SIG-M5 (cell line): ENCODE results near the gene GABRR2.

Experiments
- DNase-seq: peaks from one replicate; lab custom pipeline; 2025; lab: John Stamatoyannopoulos, UW

GABRR2 gene

DNA sequence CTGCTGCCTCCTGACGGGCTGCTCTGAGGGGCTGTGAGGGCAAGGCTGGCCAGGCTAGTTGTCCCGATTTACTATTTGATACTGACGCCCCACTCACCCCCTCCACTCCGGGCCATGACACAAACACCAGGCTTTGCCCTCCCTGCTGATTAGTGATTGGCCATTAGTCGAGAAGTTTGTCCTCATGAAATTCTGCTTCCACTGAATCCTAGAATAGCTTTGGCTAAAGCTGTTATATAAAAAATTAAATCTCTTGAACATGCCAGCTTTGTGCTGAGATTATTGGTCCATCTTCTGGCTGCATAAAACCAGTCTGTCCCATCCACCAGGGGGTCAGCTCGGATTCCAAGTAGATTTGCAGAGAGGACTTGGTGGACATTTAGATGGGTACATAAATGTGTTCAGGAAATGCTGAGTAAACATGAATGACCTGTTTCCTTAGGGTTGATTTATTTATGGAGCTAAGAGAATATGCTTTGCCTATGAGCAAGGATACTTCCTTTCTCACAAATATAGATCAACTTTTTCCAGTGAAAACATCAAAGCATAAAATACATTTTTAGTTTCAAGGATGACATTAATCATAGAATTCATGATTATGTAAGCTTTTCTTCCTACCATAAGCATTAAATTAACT lies at the start of gene GABRR2:
TSS of gene GABRR2 (minus strand) at position 51 of the 637 bp plus-strand sequence. CDS start 134 bp downstream, outside the sequence.
- DNase-seq, result no peak

DNA sequence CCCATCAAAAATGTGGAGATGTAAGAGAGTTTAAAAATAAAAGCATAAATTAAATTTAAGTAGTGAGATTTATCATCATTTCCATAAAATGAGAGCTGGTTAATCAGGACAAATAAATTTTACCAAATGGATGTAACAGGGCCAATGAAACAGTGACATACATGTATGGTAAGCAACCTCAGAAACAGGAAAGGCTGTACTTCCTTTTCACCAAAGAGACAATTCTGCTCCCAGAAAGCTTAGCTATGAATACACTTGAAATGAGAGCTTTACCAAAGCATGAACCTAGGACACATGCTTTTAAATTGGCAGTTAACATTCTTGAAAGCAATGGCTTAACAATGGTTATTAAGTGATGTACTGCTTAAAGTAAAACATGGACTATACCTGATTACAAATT lies 49.5 kb upstream of the GABRR2 start:
- no peak for DNase-seq

DNA sequence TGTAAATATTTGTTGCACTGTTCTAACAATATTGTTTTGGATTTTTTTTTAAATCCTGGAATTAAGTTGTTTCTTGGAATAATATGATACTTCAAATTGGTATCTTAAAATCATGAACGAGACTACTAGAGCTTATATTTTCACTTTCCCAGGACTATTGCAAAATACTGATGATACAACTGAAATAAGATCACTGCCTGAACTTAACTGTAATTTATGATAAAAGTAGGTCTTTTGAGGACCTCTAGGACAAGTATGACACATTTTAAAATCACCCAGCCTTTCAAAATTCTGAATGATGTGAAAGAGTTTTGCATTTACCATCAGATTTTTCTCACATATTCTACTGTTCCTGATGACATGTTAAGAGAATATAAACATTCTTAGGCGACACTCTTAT lies 46.1 kb upstream of the GABRR2 start:
- no peak for DNase-seq

DNA sequence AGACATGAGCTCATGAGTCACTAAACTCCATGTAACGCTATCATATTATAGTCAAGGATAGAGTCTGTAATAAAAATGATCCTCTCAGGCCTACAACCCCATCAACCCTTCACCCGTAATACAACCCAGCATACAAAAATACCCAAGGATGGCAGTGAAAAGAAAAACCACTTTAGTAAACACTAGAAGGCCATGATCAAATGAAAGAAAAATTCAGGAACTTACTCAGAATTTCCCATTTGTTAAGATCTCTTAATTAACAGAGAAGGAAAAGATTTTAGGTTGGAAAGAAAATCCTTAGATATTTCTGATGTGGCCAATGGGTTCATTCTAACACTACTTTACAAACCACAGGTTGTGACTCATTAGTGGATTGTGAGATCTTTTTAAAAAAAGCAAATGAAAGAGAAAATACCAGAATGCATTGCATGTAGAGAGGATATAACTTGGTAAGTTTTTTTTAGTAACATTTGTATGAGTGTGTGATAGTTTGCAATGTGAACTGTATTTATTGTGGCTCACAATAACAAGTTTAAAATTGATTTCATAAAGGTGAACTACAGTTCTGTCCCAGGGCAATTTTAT lies 45.4 kb upstream of the GABRR2 start:
- DNase-seq, result no peak

DNA sequence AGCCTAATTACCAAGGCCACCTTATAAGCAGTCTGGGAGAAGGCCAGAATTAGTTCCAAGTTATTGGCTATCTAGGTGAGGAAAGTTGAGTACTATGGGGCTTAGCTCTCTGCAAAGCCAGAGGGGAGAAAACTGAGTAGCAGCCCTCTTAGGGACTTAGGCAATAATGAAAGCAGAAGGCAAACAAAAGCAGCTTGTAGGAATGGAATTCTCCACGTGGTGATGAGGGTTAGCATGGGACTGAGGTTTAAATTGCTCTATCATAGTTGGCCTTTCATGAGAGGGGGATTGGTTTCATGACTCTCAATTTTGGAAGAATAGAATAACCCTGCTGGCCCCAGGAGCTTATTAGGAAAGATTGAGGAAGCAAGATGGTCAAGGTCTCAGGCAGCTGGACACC lies 44.5 kb upstream of the GABRR2 start:
- DNase-seq, result no peak

DNA sequence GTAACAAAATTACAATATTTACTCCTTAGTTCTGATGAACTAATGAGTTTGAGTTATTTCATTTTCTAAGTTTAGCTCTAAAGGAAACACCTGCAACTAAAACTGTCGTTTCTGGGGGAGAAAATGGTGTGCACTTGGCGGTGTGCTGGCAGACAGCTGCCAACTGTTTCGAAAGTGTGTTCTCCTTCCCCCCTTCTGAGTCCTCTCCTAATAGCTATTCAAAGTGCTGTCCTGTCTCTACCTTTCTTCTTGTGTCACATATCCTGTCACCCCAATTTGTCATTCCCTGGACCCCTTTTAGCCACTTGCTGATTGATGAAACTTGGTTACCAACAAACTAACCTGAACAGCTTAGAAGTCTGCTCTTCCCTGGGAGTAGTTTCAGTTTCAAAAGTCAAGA lies 42.3 kb upstream of the GABRR2 start:
- DNase-seq, result no peak

- no peak for DNase-seq
Measured at GRCh38 chr6:89356642-89357170, 41.6 kb upstream of the GABRR2 start.

GRCh38 chr6:89355511-89356194 lies 40.6 kb upstream of the GABRR2 start:
- no peak for DNase-seq

DNA sequence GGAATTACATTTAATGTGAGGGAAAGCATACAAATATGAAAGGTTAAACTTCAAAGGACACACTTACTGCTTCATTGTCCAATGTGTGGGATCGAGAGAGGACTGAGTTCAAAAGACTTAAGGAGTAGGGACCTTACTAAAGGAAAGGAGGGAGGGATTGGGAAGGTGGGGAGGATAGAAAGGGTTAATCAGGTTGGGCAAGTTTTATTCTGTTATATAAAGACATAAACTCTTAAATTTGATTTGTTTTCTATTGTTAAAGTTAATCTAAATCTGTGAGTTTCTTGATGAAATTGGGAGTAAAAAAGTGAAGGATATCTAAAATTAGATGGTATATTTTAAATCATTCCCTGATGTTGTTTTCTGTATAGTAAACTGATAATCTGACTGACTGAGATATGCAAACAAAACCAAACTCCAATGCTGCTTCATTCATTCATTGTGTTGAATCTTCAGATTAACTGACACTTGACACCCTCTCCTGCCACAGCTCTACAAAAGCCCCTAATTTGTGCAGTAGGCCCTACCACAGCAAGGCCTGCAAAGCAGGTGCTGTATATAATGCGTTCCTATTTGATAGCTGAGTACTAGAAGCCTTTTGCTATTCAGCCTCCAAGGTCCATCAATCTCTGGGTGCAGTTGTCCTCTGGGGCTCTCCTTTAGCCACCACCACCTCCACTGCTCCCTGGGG lies 38.7 kb upstream of the GABRR2 start:
- DNase-seq, result no peak

DNA sequence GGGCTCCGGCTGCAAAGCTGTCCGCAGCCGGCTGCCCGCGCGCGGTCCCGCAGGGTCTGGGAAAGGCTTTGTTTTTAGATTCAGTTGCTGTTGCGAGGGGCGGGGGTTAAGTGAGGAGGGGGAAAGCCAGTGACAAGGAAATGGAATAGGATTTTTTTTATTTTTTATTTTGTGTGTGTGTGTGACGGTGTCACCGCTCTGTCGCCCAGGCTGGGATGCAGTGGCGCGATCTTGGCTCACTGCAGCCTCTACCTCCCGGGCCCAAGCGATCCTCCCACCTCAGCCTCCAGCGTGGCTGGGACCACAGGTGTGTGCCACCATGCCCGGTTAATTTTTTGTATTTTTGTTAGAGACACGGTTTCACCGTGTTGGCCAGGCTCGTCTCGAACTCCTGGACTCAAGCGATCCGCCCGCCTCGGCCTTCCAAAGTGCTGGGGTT lies 38.0 kb upstream of the GABRR2 start:
- no peak for DNase-seq

- no peak for DNase-seq
Measured at GRCh38 chr6:89352278-89353117, 37.4 kb upstream of the GABRR2 start, which contains the start of gene UBE2J1. UBE2J1 (minus strand) TSS chr6:89352722; CDS start chr6:89352569, 153 bp downstream.

DNA sequence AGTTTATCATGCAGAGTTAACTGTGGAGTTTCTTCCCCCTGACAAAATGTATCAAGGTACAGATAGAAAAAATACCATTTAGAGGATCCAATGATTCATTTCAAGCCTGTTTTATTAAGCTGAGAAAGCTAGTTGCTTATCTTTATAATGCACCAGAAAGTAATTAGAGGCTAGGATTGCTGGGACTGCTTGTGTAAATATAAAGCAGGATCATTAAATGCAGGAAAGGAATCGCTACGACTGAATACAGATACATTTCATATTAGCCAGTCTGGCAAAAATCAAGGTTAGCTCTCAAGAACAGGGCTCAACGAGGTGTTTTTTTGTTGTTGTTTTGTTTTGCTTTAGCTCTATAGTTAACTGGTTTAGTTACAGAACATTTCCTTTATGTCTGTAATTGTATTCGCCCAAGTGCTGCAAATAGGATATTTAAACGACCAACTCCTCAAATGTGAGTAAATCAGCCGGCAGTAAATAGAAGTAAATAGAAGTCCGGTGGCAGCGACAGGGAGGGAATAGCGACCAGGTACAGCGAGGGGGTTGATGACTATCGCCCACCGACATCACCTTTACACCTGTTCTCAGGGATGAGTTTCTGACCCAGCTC lies 36.7 kb upstream of the GABRR2 start:
- no peak for DNase-seq

DNA sequence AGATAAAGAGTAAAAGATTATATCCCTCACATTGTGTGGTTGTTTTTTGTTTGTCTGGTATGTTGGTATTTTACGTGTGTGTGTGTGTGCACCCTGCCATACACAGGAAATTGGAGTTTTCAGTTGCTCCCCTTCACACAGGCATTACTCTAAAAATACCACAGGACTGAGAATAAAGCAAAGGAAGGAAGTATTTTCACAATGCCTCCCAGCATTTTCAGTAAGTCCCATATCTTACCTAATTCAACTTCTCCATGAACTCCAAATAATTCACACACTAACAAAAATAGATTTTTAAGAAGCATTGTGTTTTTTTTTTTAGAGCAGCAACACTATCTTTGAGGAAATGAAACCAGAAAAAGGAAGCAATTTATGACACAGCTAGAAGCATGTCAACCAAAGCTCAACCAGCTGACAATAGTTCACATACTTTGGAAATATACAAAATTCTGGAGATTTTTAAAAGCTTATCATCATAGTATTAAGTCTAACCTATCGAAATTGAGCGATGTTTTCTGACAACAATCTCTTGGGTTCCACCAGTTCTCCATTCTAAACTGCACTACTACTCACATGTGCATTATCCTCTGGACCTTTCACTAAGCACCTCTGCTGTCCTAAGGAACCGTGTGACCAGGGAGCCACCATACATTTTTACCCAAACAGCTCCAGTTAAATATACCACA lies 35.3 kb upstream of the GABRR2 start:
- peak; percentile 82 for DNase-seq

DNA sequence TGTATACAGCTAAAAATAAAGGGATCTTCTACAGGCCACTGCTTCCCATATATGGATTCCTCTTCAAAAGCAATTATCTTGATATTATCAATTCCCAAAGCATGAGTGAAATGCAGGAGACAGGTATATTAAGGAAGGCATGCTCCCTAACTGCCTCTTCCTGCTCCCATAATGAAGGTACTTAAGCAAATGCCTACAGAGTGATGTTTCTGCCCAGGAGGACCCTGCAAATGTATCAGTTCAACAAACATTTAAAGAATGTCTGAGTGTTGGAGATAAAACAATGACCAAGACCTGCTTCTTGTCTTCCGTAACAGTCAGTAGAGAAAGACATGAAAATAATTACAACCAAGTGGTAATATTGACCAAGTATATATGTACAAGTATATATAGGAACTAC lies 33.3 kb upstream of the GABRR2 start:
- no peak for DNase-seq

GRCh38 chr6:89347825-89348224 lies 32.7 kb upstream of the GABRR2 start:
- no peak for DNase-seq

DNA sequence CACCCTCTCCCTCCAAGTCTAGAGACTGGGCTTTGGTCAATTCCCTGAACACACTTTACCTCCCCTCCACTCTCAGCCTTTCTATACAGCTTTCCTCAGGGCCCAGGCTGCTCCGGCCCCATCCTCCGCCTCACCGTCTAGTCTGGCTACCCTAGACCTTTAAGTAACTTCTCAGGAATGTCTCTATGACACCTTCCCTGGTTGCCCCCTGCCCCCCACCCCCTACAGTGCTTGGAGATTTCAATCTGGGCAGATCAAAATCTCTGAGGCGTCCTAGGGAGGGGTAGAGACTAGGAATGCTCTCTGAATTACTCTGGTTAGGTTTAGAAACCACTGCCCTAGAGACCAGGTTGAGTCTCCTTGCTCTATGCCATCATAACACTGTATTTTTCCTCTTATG lies 31.3 kb upstream of the GABRR2 start:
- DNase-seq, result no peak

- no peak for DNase-seq
Measured at GRCh38 chr6:89339565-89339964, 24.5 kb upstream of the GABRR2 start.

DNA sequence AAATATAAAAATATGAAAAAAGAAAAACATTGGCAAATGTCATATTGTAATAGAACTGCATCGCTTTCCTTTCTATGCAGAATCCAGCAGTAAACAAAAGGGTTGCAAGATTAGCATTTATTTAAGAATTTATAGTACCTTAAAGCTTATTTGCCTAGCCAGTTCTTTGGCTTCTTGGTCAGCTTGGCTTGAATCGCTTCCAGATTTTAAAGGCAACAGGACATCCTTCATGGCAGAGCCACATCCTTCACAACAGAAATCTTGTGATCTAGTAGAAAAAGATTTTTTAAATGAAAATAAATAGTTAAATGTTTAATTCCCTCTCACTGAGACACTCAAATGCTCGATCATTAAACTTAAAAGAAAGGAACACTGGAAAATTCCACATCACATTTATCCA lies 20.1 kb upstream of the GABRR2 start:
- no peak for DNase-seq

GRCh38 chr6:89330910-89331309 lies 15.8 kb upstream of the GABRR2 start:
- DNase-seq, result no peak

- DNase-seq, result no peak
Measured at GRCh38 chr6:89328976-89329375, 13.9 kb upstream of the GABRR2 start.

GRCh38 chr6:89324304-89324703 lies 9.2 kb upstream of the GABRR2 start:
- no peak for DNase-seq
